Measurements from ENCODE around the gene TANGO6.
"Not testable (repeated sequence)": the region's sequence is repeated elsewhere in the genome, so short reads cannot be mapped to it uniquely, and the experiment has no call there.

The TANGO6 gene

DNA sequence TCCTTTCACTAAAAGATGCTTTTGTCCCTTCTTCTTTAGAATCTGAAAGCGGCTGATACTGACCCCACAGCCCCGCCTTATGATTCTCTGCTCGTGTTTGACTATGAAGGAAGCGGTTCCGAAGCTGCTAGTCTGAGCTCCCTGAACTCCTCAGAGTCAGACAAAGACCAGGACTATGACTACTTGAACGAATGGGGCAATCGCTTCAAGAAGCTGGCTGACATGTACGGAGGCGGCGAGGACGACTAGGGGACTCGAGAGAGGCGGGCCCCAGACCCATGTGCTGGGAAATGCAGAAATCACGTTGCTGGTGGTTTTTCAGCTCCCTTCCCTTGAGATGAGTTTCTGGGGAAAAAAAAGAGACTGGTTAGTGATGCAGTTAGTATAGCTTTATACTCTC, 10.1 kb upstream of the TANGO6 start:
- Histone ChIP-seq H3K4me1 (ENCODE audit: control insufficient read depth, insufficient read depth, low read length, poor library complexity, severe bottlenecking) (no peaks in the 10 kb centered on the region), H3K27me3 (replicated peaks; ENCODE audit: control insufficient read depth, insufficient read depth, low read length, poor library complexity, severe bottlenecking) (no peaks in the 10 kb centered on the region), H3K4me3 (ENCODE audit: insufficient read depth, low read depth, low read length, poor library complexity, severe bottlenecking) (no peak overlapping the region), H3K36me3 (ENCODE audit: control insufficient read depth, insufficient read depth, low read length) (no peaks in the 10 kb centered on the region), H3K9me3 (ENCODE audit: control insufficient read depth, low read length) (no peaks in the 10 kb centered on the region), H3K27ac (ENCODE audit: insufficient read depth, low read length, poor library complexity, severe bottlenecking) (no peak overlapping the region)
- DNase-seq = no peak

GRCh38 chr16:68834550-68834949, 8.8 kb upstream of the TANGO6 start:
- no peaks in the 10 kb centered on the region for H3K27me3 ChIP-seq (replicated peaks; ENCODE audit: control insufficient read depth, insufficient read depth, low read length, poor library complexity, severe bottlenecking)
- no peak overlapping the region for H3K4me3 ChIP-seq (ENCODE audit: insufficient read depth, low read depth, low read length, poor library complexity, severe bottlenecking)
- no peaks in the 10 kb centered on the region for H3K36me3 ChIP-seq (ENCODE audit: control insufficient read depth, insufficient read depth, low read length)
- DNase-seq = no peak
- H3K9me3 ChIP-seq (ENCODE audit: control insufficient read depth, low read length) = no peaks in the 10 kb centered on the region
- no peaks in the 10 kb centered on the region for H3K4me1 ChIP-seq (ENCODE audit: control insufficient read depth, insufficient read depth, low read length, poor library complexity, severe bottlenecking)
- H3K27ac ChIP-seq (ENCODE audit: insufficient read depth, low read length, poor library complexity, severe bottlenecking) = no peak overlapping the region

DNA sequence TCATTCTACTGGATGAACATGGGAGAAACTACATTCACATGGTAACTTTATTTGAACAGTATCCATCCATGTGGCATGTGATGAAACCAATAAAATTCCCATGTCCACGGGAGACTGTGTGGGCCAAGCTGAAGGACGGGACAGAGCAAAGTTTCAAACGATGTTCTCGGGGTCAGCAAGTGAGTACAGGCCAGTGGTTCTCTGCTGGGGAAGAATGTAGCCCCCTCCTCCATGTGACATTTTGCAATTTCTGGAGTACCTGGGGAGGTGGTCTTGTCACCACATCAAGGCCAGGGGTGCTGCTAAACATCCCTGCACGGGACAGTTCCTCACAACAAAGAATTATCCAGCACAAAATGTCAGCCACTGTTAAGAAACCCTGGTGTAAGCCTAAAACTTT, 7.4 kb upstream of the TANGO6 start:
- Histone ChIP-seq H3K27me3 (replicated peaks; ENCODE audit: control insufficient read depth, insufficient read depth, low read length, poor library complexity, severe bottlenecking) (no peaks in the 10 kb centered on the region), H3K4me1 (ENCODE audit: control insufficient read depth, insufficient read depth, low read length, poor library complexity, severe bottlenecking) (no peaks in the 10 kb centered on the region), H3K9me3 (ENCODE audit: control insufficient read depth, low read length) (no peaks in the 10 kb centered on the region), H3K36me3 (ENCODE audit: control insufficient read depth, insufficient read depth, low read length) (no peaks in the 10 kb centered on the region), H3K27ac (ENCODE audit: insufficient read depth, low read length, poor library complexity, severe bottlenecking) (no peak overlapping the region), H3K4me3 (ENCODE audit: insufficient read depth, low read depth, low read length, poor library complexity, severe bottlenecking) (no peak overlapping the region)
- DNase-seq = no peak

- Histone ChIP-seq H3K9me3 (ENCODE audit: control insufficient read depth, low read length) (no peaks in the 10 kb centered on the region), H3K27me3 (replicated peaks; ENCODE audit: control insufficient read depth, insufficient read depth, low read length, poor library complexity, severe bottlenecking) (no peaks in the 10 kb centered on the region), H3K27ac (ENCODE audit: insufficient read depth, low read length, poor library complexity, severe bottlenecking) (no peak overlapping the region), H3K36me3 (ENCODE audit: control insufficient read depth, insufficient read depth, low read length) (no peaks in the 10 kb centered on the region), H3K4me1 (ENCODE audit: control insufficient read depth, insufficient read depth, low read length, poor library complexity, severe bottlenecking) (peaks cover 5% of the 10 kb centered on the region), H3K4me3 (ENCODE audit: insufficient read depth, low read depth, low read length, poor library complexity, severe bottlenecking) (no peak overlapping the region)
- DNase-seq = no peak
Measured at GRCh38 chr16:68839831-68840230, 3.5 kb upstream of the TANGO6 start.

- H3K36me3 ChIP-seq (ENCODE audit: control insufficient read depth, insufficient read depth, low read length); H3K9me3 ChIP-seq (ENCODE audit: control insufficient read depth, low read length); H3K4me1 ChIP-seq (ENCODE audit: control insufficient read depth, insufficient read depth, low read length, poor library complexity, severe bottlenecking); H3K27me3 ChIP-seq (replicated peaks; ENCODE audit: control insufficient read depth, insufficient read depth, low read length, poor library complexity, severe bottlenecking); DNase-seq: not testable (repeated sequence)
- H3K4me3 ChIP-seq (ENCODE audit: insufficient read depth, low read depth, low read length, poor library complexity, severe bottlenecking) = peak overlapping the region; percentile 98
- peak overlapping the region; percentile 80 for H3K27ac ChIP-seq (ENCODE audit: insufficient read depth, low read length, poor library complexity, severe bottlenecking)
Measured at GRCh38 chr16:68842964-68843481, 308 bp upstream of the TANGO6 start.

DNA sequence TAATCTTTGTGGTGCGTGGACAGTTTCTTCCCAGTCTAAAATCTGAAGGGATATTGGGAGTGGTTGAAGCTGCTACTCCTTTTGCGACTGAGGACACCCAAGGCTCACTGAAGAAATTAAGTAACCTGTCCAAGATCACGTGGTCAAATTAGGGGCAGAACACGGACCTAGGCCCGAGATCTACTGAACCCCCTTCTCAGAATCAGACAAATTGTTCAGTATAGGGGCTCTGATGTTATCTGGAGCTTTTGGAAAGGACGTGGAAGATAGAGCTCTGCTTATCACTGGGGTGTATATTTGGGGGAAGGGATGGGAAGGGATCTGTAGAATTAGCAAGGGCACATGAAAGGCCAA, 857 bp downstream of the TANGO6 start:
- no peaks in the 10 kb centered on the region for H3K27me3 ChIP-seq (replicated peaks; ENCODE audit: control insufficient read depth, insufficient read depth, low read length, poor library complexity, severe bottlenecking)
- H3K36me3 ChIP-seq (ENCODE audit: control insufficient read depth, insufficient read depth, low read length) = no peaks in the 10 kb centered on the region
- peak overlapping the region; percentile 98 for H3K4me3 ChIP-seq (ENCODE audit: insufficient read depth, low read depth, low read length, poor library complexity, severe bottlenecking)
- H3K4me1 ChIP-seq (ENCODE audit: control insufficient read depth, insufficient read depth, low read length, poor library complexity, severe bottlenecking) = peaks cover 5% of the 10 kb centered on the region
- no peak for DNase-seq
- peak overlapping the region; percentile 80 for H3K27ac ChIP-seq (ENCODE audit: insufficient read depth, low read length, poor library complexity, severe bottlenecking)
- H3K9me3 ChIP-seq (ENCODE audit: control insufficient read depth, low read length) = no peaks in the 10 kb centered on the region

DNA sequence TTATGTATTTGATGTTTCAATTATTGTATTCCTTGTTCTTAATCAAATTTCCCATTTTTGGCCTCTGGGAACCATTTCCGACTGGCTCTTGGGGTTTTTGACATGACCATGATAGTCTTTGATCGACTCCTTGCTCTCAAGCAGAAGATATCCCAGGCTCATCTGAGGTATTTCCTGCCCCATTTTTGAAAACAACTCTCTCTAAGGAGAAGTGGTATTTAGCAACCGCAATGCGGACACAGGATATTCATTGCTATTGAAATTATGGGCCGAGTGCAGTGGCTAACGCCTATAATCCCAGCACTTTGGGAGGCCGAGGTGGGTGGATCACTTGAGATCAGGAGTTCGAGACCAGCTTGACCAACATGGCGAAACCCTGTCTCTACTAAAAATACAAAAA, 5.5 kb downstream of the TANGO6 start:
- Histone ChIP-seq H3K36me3 (ENCODE audit: control insufficient read depth, insufficient read depth, low read length) (no peaks in the 10 kb centered on the region), H3K27ac (ENCODE audit: insufficient read depth, low read length, poor library complexity, severe bottlenecking) (no peak overlapping the region), H3K27me3 (replicated peaks; ENCODE audit: control insufficient read depth, insufficient read depth, low read length, poor library complexity, severe bottlenecking) (no peaks in the 10 kb centered on the region), H3K4me1 (ENCODE audit: control insufficient read depth, insufficient read depth, low read length, poor library complexity, severe bottlenecking) (peaks cover 5% of the 10 kb centered on the region), H3K4me3 (ENCODE audit: insufficient read depth, low read depth, low read length, poor library complexity, severe bottlenecking) (no peak overlapping the region), H3K9me3 (ENCODE audit: control insufficient read depth, low read length) (no peaks in the 10 kb centered on the region)
- DNase-seq = no peak

DNA sequence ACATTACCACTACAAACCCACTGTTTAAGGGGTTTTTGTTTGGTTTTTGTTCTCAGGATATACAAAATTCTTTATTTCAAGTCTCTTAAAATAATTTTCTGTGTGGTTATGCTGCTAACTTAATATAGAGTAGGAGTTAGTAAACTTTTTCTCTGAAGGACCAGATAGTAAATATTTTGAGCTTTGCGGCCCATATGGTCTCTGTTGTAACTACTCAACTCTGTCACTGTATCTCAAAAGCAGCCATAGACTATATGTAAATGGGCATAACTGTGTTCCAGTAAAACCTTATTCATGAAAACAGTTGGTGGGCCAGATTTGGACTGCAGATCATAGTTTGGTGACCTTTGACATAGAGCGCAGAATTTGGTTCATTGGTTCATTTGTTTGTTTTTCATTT, 7.2 kb downstream of the TANGO6 start:
- Histone ChIP-seq H3K36me3 (ENCODE audit: control insufficient read depth, insufficient read depth, low read length) (no peaks in the 10 kb centered on the region), H3K27ac (ENCODE audit: insufficient read depth, low read length, poor library complexity, severe bottlenecking) (no peak overlapping the region), H3K4me3 (ENCODE audit: insufficient read depth, low read depth, low read length, poor library complexity, severe bottlenecking) (no peak overlapping the region), H3K27me3 (replicated peaks; ENCODE audit: control insufficient read depth, insufficient read depth, low read length, poor library complexity, severe bottlenecking) (no peaks in the 10 kb centered on the region), H3K9me3 (ENCODE audit: control insufficient read depth, low read length) (no peaks in the 10 kb centered on the region), H3K4me1 (ENCODE audit: control insufficient read depth, insufficient read depth, low read length, poor library complexity, severe bottlenecking) (no peaks in the 10 kb centered on the region)
- no peak for DNase-seq

DNA sequence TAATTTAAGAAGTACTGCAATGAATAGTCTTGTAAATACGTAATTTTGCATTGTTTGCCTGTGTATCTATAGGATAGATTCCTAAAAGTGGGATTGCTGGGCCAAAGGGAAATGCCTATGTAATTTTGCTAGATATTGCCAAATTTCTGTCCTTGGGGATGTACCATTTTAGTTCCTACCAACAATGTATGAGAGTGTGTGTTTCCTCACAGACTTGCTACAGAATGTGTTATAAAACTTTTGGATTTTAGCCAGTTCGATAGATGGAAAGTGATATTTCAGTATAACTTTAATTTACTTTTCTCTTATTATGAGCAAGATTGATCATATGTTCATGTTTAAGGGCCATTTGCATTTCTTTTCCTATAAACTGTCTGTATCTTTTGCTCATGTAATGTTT, 8.3 kb downstream of the TANGO6 start:
- no peaks in the 10 kb centered on the region for H3K27me3 ChIP-seq (replicated peaks; ENCODE audit: control insufficient read depth, insufficient read depth, low read length, poor library complexity, severe bottlenecking)
- no peak overlapping the region for H3K4me3 ChIP-seq (ENCODE audit: insufficient read depth, low read depth, low read length, poor library complexity, severe bottlenecking)
- no peaks in the 10 kb centered on the region for H3K9me3 ChIP-seq (ENCODE audit: control insufficient read depth, low read length)
- no peaks in the 10 kb centered on the region for H3K4me1 ChIP-seq (ENCODE audit: control insufficient read depth, insufficient read depth, low read length, poor library complexity, severe bottlenecking)
- no peaks in the 10 kb centered on the region for H3K36me3 ChIP-seq (ENCODE audit: control insufficient read depth, insufficient read depth, low read length)
- no peak overlapping the region for H3K27ac ChIP-seq (ENCODE audit: insufficient read depth, low read length, poor library complexity, severe bottlenecking)
- DNase-seq = no peak

DNA sequence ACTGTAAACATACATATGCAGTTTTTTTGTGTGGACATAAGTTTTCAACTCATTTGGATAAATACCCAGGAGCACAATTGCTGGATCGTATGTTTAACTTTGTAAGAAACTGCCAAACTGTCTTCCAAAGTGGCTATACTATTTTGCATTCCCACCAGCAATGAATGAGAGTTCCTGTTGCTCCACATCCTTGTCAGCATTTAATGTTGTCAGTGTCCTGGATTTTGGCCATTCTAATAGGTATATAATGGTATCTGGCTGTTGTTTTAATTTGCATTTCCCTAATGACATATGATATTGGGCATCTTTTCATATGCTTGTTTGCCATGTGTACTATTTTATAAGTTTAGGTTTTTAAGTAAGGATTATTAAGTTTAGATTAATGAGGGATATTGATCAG, 14.1 kb downstream of the TANGO6 start:
- H3K4me1 ChIP-seq (ENCODE audit: control insufficient read depth, insufficient read depth, low read length, poor library complexity, severe bottlenecking) = no peaks in the 10 kb centered on the region
- no peak overlapping the region for H3K27ac ChIP-seq (ENCODE audit: insufficient read depth, low read length, poor library complexity, severe bottlenecking)
- DNase-seq = no peak
- H3K4me3 ChIP-seq (ENCODE audit: insufficient read depth, low read depth, low read length, poor library complexity, severe bottlenecking) = no peak overlapping the region
- no peaks in the 10 kb centered on the region for H3K27me3 ChIP-seq (replicated peaks; ENCODE audit: control insufficient read depth, insufficient read depth, low read length, poor library complexity, severe bottlenecking)
- peaks cover 8% of the 10 kb centered on the region for H3K36me3 ChIP-seq (ENCODE audit: control insufficient read depth, insufficient read depth, low read length)
- no peaks in the 10 kb centered on the region for H3K9me3 ChIP-seq (ENCODE audit: control insufficient read depth, low read length)

- H3K4me3 ChIP-seq (ENCODE audit: insufficient read depth, low read depth, low read length, poor library complexity, severe bottlenecking) = no peak overlapping the region
- no peaks in the 10 kb centered on the region for H3K27me3 ChIP-seq (replicated peaks; ENCODE audit: control insufficient read depth, insufficient read depth, low read length, poor library complexity, severe bottlenecking)
- no peaks in the 10 kb centered on the region for H3K4me1 ChIP-seq (ENCODE audit: control insufficient read depth, insufficient read depth, low read length, poor library complexity, severe bottlenecking)
- H3K36me3 ChIP-seq (ENCODE audit: control insufficient read depth, insufficient read depth, low read length) = peaks cover 26% of the 10 kb centered on the region
- no peak overlapping the region for H3K27ac ChIP-seq (ENCODE audit: insufficient read depth, low read length, poor library complexity, severe bottlenecking)
- H3K9me3 ChIP-seq (ENCODE audit: control insufficient read depth, low read length) = no peaks in the 10 kb centered on the region
- DNase-seq = no peak
Measured at GRCh38 chr16:68859828-68860227, 16.5 kb downstream of the TANGO6 start.

Measured in effector memory CD4-positive, alpha-beta T cell (primary cell).